Omental fat pad (tissue), 4 donors: ENCODE results near the gene MAP1LC3A. TPM values are rescaled to one million over a fixed set of nuclear protein-coding genes. Genes with fewer than 3 reads are reported as not detected.

Experiments
- ATAC-seq: fragments of 150-250 bp; one replicate; pipeline ENCODE4 v1.9.1; 2016; ENCODE audit warnings: mild to moderate bottlenecking, moderate library complexity; ENCODE audit not compliant: low FRiP score
- DNase-seq: peaks from one replicate; pipeline ENCODE4 v3.0.0-alpha.2; 2019; ENCODE audit warnings: low spot score
- CTCF ChIP-seq, 3 donors: fragments of 450-650 bp; IDR thresholded peaks; one replicate each; pipeline ENCODE4 v1.5.1; 2016 to 2017; ENCODE audit warnings: antibody characterized with exemption in 3 of 3, mild to moderate bottlenecking in 3 of 3, moderate library complexity in 2 of 3
- total RNA-seq, 4 donors: library from RNA; depleted of rRNA; stranded (reverse); fragments of >200 nt; gene quantifications; one replicate each; pipeline ENCODE4 v1.1.0, GENCODE V29; 2016

Gene MAP1LC3A
- total RNA-seq, 4 donors from 2014 or later, result 50.1 to 76.1 (median 55.9) TPM

- no peak for TF ChIP-seq CTCF (IDR thresholded peaks at IDR 0.05)
- ATAC-seq (no peak), DNase-seq (no peak)
Observed at GRCh38 chr20:34549291-34549928, 9.1 kb upstream of the MAP1LC3A start.

DNA sequence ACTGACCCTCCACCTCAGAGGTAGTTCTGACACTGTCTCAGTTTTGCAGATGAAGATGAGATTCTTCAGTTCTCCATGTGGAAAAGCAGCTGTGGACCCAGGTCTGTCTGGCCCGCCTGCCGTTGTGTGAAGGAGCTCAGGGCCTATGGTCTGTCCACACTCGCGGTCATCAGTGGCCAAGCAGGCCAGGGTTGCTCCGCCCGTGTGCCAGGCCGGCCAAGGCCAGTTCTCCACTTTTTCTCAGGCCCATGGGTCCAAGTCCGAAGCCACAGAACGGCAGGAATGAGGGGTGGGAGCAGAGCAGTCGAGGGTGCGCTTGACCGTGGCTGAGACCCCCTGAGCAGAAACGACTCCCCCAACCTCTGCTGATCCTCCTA is 8.6 kb upstream of the MAP1LC3A start:
- no peak for ATAC-seq
- no peak for TF ChIP-seq CTCF (IDR thresholded peaks at IDR 0.05)
- no peak for DNase-seq

- DNase-seq, result no peak
- ATAC-seq, result no peak
- TF ChIP-seq CTCF (IDR thresholded peaks at IDR 0.05), result no peak
Observed at GRCh38 chr20:34552569-34552968, 5.9 kb upstream of the MAP1LC3A start.

- ATAC-seq (no peak), DNase-seq (no peak)
- no peak for TF ChIP-seq CTCF (IDR thresholded peaks at IDR 0.05)
Observed at GRCh38 chr20:34553366-34553867, 5.1 kb upstream of the MAP1LC3A start.

DNA sequence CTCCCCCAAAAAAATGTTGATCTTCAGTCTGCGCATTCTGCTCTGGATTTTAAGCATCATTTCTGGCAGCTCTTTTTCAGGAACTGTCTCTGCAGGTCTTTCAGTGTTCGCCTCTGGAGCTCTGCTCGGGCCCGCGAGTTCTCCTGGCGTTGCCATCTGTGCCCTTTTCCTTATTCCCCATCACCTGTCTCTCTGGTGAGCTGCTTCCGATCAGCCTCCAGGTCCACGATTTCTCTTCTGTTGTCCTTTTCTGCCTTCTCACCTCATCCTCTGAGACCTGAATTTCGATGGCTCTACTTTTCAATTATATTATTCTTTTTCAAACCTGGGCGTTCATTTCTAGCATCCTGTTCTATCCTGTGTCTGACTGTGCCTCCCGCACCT is 590 bp upstream of the MAP1LC3A start:
- ATAC-seq (no peak), DNase-seq (no peak)
- TF ChIP-seq CTCF (IDR thresholded peaks at IDR 0.05), result no peak

- DNase-seq, result no peak
- TF ChIP-seq CTCF (IDR thresholded peaks at IDR 0.05), result no peak
- ATAC-seq, result peak; percentile 11
Observed at GRCh38 chr20:34559311-34560140, 1.0 kb downstream of the MAP1LC3A start.

DNA sequence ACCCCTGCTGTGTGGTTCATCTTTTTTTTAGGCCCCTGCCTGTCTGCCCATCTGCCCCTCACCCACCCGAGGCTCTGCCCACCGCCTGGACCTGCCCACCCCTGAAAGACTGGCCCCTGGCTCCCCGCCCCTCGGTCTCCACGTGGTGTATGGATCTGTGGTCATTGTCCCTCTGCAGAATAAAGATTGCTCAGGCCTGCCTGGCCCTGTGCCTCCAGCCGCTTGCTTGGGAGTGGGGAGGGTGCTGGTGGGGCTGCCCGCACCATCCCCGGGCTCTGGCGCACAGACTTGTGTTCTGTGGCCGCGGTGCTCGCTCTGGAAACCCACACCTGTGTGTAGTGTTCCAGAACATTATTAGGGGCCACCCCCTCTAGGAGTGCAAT is 1.6 kb downstream of the MAP1LC3A start:
- no peak for TF ChIP-seq CTCF (IDR thresholded peaks at IDR 0.05)
- DNase-seq, result no peak
- ATAC-seq, result no peak
